ENCODE measurements around the gene RAD51B. TPM values are rescaled to one million over a fixed set of nuclear protein-coding genes. Genes with fewer than 3 reads are reported as not detected.

Gene RAD51B
- total and polyA plus RNA-seq, 4 donors = 2.8 to 39.6 (median 13.3) TPM; not detected in 1

- Histone ChIP-seq H3K36me3 (ENCODE audit: control insufficient read depth in 1 of 2, insufficient read depth in 2 of 2, low read length in 1 of 2) (no peaks in the 10 kb centered on the region), H3K27ac (ENCODE audit: low read depth in 1 of 2, low read length in 2 of 2) (no peak overlapping the region), H3K4me3 (ENCODE audit: low read length in 2 of 2) (no peak overlapping the region), H3K27me3 (ENCODE audit: control insufficient read depth in 1 of 2, insufficient read depth in 2 of 2, low read length in 1 of 2) (no peaks in the 10 kb centered on the region), H3K4me1 (ENCODE audit: control insufficient read depth in 1 of 2, insufficient read depth in 2 of 2, low read length in 2 of 2) (peaks cover 0 to 2% of the 10 kb centered on the region in 2 donors), H3K9me3 (ENCODE audit: control insufficient read depth, low read length) (no peaks in the 10 kb centered on the region)
- intact Hi-C loops (cut with DNase I) = no loop called here
- DNase-seq (no peak), ATAC-seq (ENCODE audit: low FRiP score) (no peak)
- 92 to 96% methylated on average over 2 of the region's 2 CpGs for WGBS, 2 donors
Observed at GRCh38 chr14:68274725-68275124, 455.1 kb downstream of the RAD51B start.

GRCh38 chr14:68278576-68279436, 459.2 kb downstream of the RAD51B start:
- no peaks in the 10 kb centered on the region for H3K36me3 ChIP-seq (ENCODE audit: control insufficient read depth in 1 of 2, insufficient read depth in 2 of 2, low read length in 1 of 2)
- ATAC-seq (ENCODE audit: low FRiP score) (no peak), DNase-seq (no peak)
- H3K4me1 ChIP-seq (ENCODE audit: control insufficient read depth in 1 of 2, insufficient read depth in 2 of 2, low read length in 2 of 2) = no peaks in the 10 kb centered on the region
- no peak overlapping the region for H3K27ac ChIP-seq (ENCODE audit: low read depth in 1 of 2, low read length in 2 of 2)
- intact Hi-C loops (cut with DNase I) = no loop called here
- H3K27me3 ChIP-seq (ENCODE audit: control insufficient read depth in 1 of 2, insufficient read depth in 2 of 2, low read length in 1 of 2) = no peaks in the 10 kb centered on the region
- no peaks in the 10 kb centered on the region for H3K9me3 ChIP-seq (ENCODE audit: control insufficient read depth, low read length)
- 92 to 95% methylated on average over 5 of the region's 5 CpGs for WGBS, 2 donors
- no peak overlapping the region for H3K4me3 ChIP-seq (ENCODE audit: low read length in 2 of 2)

GRCh38 chr14:68279437-68279720, 459.8 kb downstream of the RAD51B start:
- Histone ChIP-seq H3K27ac (ENCODE audit: low read depth in 1 of 2, low read length in 2 of 2) (no peak overlapping the region), H3K4me3 (ENCODE audit: low read length in 2 of 2) (no peak overlapping the region), H3K4me1 (ENCODE audit: control insufficient read depth in 1 of 2, insufficient read depth in 2 of 2, low read length in 2 of 2) (no peaks in the 10 kb centered on the region), H3K36me3 (ENCODE audit: control insufficient read depth in 1 of 2, insufficient read depth in 2 of 2, low read length in 1 of 2) (no peaks in the 10 kb centered on the region), H3K27me3 (ENCODE audit: control insufficient read depth in 1 of 2, insufficient read depth in 2 of 2, low read length in 1 of 2) (no peaks in the 10 kb centered on the region), H3K9me3 (ENCODE audit: control insufficient read depth, low read length) (no peaks in the 10 kb centered on the region)
- WGBS, 2 donors = 94 to 96% methylated on average over 3 of the region's 3 CpGs
- intact Hi-C loops (cut with DNase I) = no loop called here
- ATAC-seq (ENCODE audit: low FRiP score) (no peak), DNase-seq (no peak)

GRCh38 chr14:68279777-68280233, 460.2 kb downstream of the RAD51B start:
- intact Hi-C loops (cut with DNase I) = no loop called here

GRCh38 chr14:68281497-68281896, 461.9 kb downstream of the RAD51B start:
- no peaks in the 10 kb centered on the region for H3K27me3 ChIP-seq (ENCODE audit: control insufficient read depth in 1 of 2, insufficient read depth in 2 of 2, low read length in 1 of 2)
- no peak overlapping the region for H3K27ac ChIP-seq (ENCODE audit: low read depth in 1 of 2, low read length in 2 of 2)
- intact Hi-C loops (cut with DNase I) = no loop called here
- H3K9me3 ChIP-seq (ENCODE audit: control insufficient read depth, low read length) = no peaks in the 10 kb centered on the region
- ATAC-seq (ENCODE audit: low FRiP score) = no peak
- no peaks in the 10 kb centered on the region for H3K36me3 ChIP-seq (ENCODE audit: control insufficient read depth in 1 of 2, insufficient read depth in 2 of 2, low read length in 1 of 2)
- DNase-seq = no peak
- WGBS, 2 donors = 94 to 95% methylated on average over 4 of the region's 4 CpGs
- H3K4me1 ChIP-seq (ENCODE audit: control insufficient read depth in 1 of 2, insufficient read depth in 2 of 2, low read length in 2 of 2) = no peaks in the 10 kb centered on the region
- H3K4me3 ChIP-seq (ENCODE audit: low read length in 2 of 2) = no peak overlapping the region

More at GRCh38 chr14:68279777-68280233, 460.2 kb downstream of the RAD51B start:
- no peaks in the 10 kb centered on the region for H3K4me1 ChIP-seq (ENCODE audit: control insufficient read depth in 1 of 2, insufficient read depth in 2 of 2, low read length in 2 of 2)
- ATAC-seq (ENCODE audit: low FRiP score) = no peak
- no peak overlapping the region for H3K4me3 ChIP-seq (ENCODE audit: low read length in 2 of 2)
- no peaks in the 10 kb centered on the region for H3K9me3 ChIP-seq (ENCODE audit: control insufficient read depth, low read length)
- no peak for DNase-seq
- H3K36me3 ChIP-seq (ENCODE audit: control insufficient read depth in 1 of 2, insufficient read depth in 2 of 2, low read length in 1 of 2) = no peaks in the 10 kb centered on the region
- H3K27me3 ChIP-seq (ENCODE audit: control insufficient read depth in 1 of 2, insufficient read depth in 2 of 2, low read length in 1 of 2) = no peaks in the 10 kb centered on the region
- WGBS, 2 donors = 34 to 38% methylated on average over 4 of the region's 4 CpGs
- H3K27ac ChIP-seq (ENCODE audit: low read depth in 1 of 2, low read length in 2 of 2) = no peak overlapping the region

GRCh38 chr14:68282479-68283377, 463.1 kb downstream of the RAD51B start:
- intact Hi-C loops (cut with DNase I) = no loop called here
- 95 to 96% methylated on average over 6 of the region's 6 CpGs for WGBS, 2 donors
- no peaks in the 10 kb centered on the region for H3K27me3 ChIP-seq (ENCODE audit: control insufficient read depth in 1 of 2, insufficient read depth in 2 of 2, low read length in 1 of 2)
- no peak overlapping the region for H3K27ac ChIP-seq (ENCODE audit: low read depth in 1 of 2, low read length in 2 of 2)
- no peaks in the 10 kb centered on the region for H3K36me3 ChIP-seq (ENCODE audit: control insufficient read depth in 1 of 2, insufficient read depth in 2 of 2, low read length in 1 of 2)
- no peaks in the 10 kb centered on the region for H3K4me1 ChIP-seq (ENCODE audit: control insufficient read depth in 1 of 2, insufficient read depth in 2 of 2, low read length in 2 of 2)
- ATAC-seq (ENCODE audit: low FRiP score) = no peak
- no peak overlapping the region for H3K4me3 ChIP-seq (ENCODE audit: low read length in 2 of 2)
- no peaks in the 10 kb centered on the region for H3K9me3 ChIP-seq (ENCODE audit: control insufficient read depth, low read length)
- DNase-seq = no peak

- no peaks in the 10 kb centered on the region for H3K4me1 ChIP-seq (ENCODE audit: control insufficient read depth in 1 of 2, insufficient read depth in 2 of 2, low read length in 2 of 2)
- no peak overlapping the region for H3K27ac ChIP-seq (ENCODE audit: low read depth in 1 of 2, low read length in 2 of 2)
- ATAC-seq (ENCODE audit: low FRiP score) (peak; percentile 53), DNase-seq (peak in 1 of 2 donors; percentile 72)
- 92 to 93% methylated on average over 11 of the region's 11 CpGs for WGBS, 2 donors
- H3K27me3 ChIP-seq (ENCODE audit: control insufficient read depth in 1 of 2, insufficient read depth in 2 of 2, low read length in 1 of 2) = no peaks in the 10 kb centered on the region
- H3K9me3 ChIP-seq (ENCODE audit: control insufficient read depth, low read length) = no peaks in the 10 kb centered on the region
- intact Hi-C loops (cut with DNase I) = no loop called here
- no peaks in the 10 kb centered on the region for H3K36me3 ChIP-seq (ENCODE audit: control insufficient read depth in 1 of 2, insufficient read depth in 2 of 2, low read length in 1 of 2)
- no peak overlapping the region for H3K4me3 ChIP-seq (ENCODE audit: low read length in 2 of 2)
Observed at GRCh38 chr14:68283378-68284123, 464.0 kb downstream of the RAD51B start.

- H3K27me3 ChIP-seq (ENCODE audit: control insufficient read depth in 1 of 2, insufficient read depth in 2 of 2, low read length in 1 of 2) = no peaks in the 10 kb centered on the region
- H3K27ac ChIP-seq (ENCODE audit: low read depth in 1 of 2, low read length in 2 of 2) = no peak overlapping the region
- H3K9me3 ChIP-seq (ENCODE audit: control insufficient read depth, low read length) = no peaks in the 10 kb centered on the region
- no peak for DNase-seq
- peak; percentile 42 for ATAC-seq (ENCODE audit: low FRiP score)
- H3K4me3 ChIP-seq (ENCODE audit: low read length in 2 of 2) = no peak overlapping the region
- no peaks in the 10 kb centered on the region for H3K36me3 ChIP-seq (ENCODE audit: control insufficient read depth in 1 of 2, insufficient read depth in 2 of 2, low read length in 1 of 2)
- intact Hi-C loops (cut with DNase I) = no loop called here
- no peaks in the 10 kb centered on the region for H3K4me1 ChIP-seq (ENCODE audit: control insufficient read depth in 1 of 2, insufficient read depth in 2 of 2, low read length in 2 of 2)
Observed at GRCh38 chr14:68284333-68284732, 464.8 kb downstream of the RAD51B start.

Measured in aorta (tissue), 5 donors.